Liver (tissue), 3 donors: ENCODE measurements around the gene DDX46.

Source experiments
- FOXA1 ChIP-seq: IDR thresholded peaks from 2 replicates; pipeline ENCODE4 v1.6.1; 2016; ENCODE audit warnings: antibody characterized with exemption
- GABPA ChIP-seq, 2 donors: IDR thresholded peaks in 1 of 2; conservative IDR thresholded peaks in 1 of 2; 2 replicates each; pipeline ENCODE4 v1.6.1; 2016; ENCODE audit warnings: antibody characterized with exemption in 2 of 2, mild to moderate bottlenecking in 1 of 2, moderate library complexity in 1 of 2
- HNF4A ChIP-seq, 2 donors: conservative IDR thresholded peaks; 2 replicates each; pipeline ENCODE4 v1.6.1; 2016; ENCODE audit warnings: antibody characterized with exemption in 2 of 2, mild to moderate bottlenecking in 2 of 2
- NR2F2 ChIP-seq: IDR thresholded peaks from 2 replicates; pipeline ENCODE4 v1.6.1; 2016; ENCODE audit warnings: antibody characterized with exemption
- RAD21 ChIP-seq, 2 donors: IDR thresholded peaks; 2 replicates each; pipeline ENCODE4 v1.6.1; 2016; ENCODE audit warnings: antibody characterized with exemption in 2 of 2, mild to moderate bottlenecking in 2 of 2
- TAF1 ChIP-seq: conservative IDR thresholded peaks from 2 replicates; pipeline ENCODE4 v1.6.1; 2016; ENCODE audit warnings: antibody characterized with exemption, mild to moderate bottlenecking
- YY1 ChIP-seq: IDR thresholded peaks from 2 replicates; pipeline ENCODE4 v1.6.1; 2016; ENCODE audit warnings: antibody characterized with exemption, mild to moderate bottlenecking
- TF ChIP-seq, protein P1 (sequence below): fragments of 150-350 bp; IDR thresholded peaks from 2 replicates; pipeline ENCODE4 v1.5.1; 2017; ENCODE audit warnings: improper control_type of control experiment, low read depth, low read length; ENCODE audit not compliant: missing input control
- TF ChIP-seq, protein P2 (sequence below): IDR thresholded peaks from 2 replicates; pipeline ENCODE4 v1.6.1; 2016; ENCODE audit warnings: antibody characterized with exemption
- TF ChIP-seq, protein P3 (sequence below): IDR thresholded peaks from 2 replicates; pipeline ENCODE4 v1.6.1; 2016; ENCODE audit warnings: antibody characterized with exemption, mild to moderate bottlenecking
- TF ChIP-seq, protein P4 (sequence below): IDR thresholded peaks from 2 replicates; pipeline ENCODE4 v1.6.1; 2016; ENCODE audit warnings: antibody characterized with exemption
- donor health status: healthy.
- donor health status: healthy.

DNA sequence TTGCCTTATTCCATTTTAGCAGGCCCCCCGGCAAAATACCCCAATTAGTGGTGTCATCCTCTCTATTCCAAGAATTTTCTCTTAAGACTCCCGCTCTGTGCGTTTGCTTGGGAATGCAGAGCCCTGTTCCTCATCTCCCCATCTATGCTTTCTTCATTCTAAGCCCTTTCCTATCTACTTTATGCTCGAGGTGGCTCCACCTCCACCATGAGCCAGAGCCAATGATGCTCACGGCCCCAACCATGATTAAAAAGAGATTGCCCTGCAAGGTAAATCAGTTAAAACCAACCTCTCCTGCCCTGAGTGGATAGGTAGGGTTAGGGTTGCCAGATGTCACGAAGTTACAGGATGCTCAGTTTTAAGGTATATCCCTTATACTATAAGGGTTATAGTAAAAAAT, 114.9 kb downstream of the DDX46 start:
- TF ChIP-seq, protein P1, sequence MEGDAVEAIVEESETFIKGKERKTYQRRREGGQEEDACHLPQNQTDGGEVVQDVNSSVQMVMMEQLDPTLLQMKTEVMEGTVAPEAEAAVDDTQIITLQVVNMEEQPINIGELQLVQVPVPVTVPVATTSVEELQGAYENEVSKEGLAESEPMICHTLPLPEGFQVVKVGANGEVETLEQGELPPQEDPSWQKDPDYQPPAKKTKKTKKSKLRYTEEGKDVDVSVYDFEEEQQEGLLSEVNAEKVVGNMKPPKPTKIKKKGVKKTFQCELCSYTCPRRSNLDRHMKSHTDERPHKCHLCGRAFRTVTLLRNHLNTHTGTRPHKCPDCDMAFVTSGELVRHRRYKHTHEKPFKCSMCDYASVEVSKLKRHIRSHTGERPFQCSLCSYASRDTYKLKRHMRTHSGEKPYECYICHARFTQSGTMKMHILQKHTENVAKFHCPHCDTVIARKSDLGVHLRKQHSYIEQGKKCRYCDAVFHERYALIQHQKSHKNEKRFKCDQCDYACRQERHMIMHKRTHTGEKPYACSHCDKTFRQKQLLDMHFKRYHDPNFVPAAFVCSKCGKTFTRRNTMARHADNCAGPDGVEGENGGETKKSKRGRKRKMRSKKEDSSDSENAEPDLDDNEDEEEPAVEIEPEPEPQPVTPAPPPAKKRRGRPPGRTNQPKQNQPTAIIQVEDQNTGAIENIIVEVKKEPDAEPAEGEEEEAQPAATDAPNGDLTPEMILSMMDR, result no peak
- TF ChIP-seq, protein P2, sequence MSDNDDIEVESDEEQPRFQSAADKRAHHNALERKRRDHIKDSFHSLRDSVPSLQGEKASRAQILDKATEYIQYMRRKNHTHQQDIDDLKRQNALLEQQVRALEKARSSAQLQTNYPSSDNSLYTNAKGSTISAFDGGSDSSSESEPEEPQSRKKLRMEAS, result no peak
- no peak for TF ChIP-seq YY1
- TF ChIP-seq, protein P3, sequence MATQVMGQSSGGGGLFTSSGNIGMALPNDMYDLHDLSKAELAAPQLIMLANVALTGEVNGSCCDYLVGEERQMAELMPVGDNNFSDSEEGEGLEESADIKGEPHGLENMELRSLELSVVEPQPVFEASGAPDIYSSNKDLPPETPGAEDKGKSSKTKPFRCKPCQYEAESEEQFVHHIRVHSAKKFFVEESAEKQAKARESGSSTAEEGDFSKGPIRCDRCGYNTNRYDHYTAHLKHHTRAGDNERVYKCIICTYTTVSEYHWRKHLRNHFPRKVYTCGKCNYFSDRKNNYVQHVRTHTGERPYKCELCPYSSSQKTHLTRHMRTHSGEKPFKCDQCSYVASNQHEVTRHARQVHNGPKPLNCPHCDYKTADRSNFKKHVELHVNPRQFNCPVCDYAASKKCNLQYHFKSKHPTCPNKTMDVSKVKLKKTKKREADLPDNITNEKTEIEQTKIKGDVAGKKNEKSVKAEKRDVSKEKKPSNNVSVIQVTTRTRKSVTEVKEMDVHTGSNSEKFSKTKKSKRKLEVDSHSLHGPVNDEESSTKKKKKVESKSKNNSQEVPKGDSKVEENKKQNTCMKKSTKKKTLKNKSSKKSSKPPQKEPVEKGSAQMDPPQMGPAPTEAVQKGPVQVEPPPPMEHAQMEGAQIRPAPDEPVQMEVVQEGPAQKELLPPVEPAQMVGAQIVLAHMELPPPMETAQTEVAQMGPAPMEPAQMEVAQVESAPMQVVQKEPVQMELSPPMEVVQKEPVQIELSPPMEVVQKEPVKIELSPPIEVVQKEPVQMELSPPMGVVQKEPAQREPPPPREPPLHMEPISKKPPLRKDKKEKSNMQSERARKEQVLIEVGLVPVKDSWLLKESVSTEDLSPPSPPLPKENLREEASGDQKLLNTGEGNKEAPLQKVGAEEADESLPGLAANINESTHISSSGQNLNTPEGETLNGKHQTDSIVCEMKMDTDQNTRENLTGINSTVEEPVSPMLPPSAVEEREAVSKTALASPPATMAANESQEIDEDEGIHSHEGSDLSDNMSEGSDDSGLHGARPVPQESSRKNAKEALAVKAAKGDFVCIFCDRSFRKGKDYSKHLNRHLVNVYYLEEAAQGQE, result no peak
- TF ChIP-seq HNF4A (conservative IDR thresholded peaks at IDR 0.05), result no peak
- TF ChIP-seq FOXA1, result no peak
- no peak for TF ChIP-seq TAF1
- no peak for TF ChIP-seq GABPA (IDR thresholded peaks at IDR 0.05 in 1 of 2, conservative IDR thresholded peaks at IDR 0.05 in 1 of 2)
- TF ChIP-seq NR2F2, result no peak
- TF ChIP-seq, protein P4, sequence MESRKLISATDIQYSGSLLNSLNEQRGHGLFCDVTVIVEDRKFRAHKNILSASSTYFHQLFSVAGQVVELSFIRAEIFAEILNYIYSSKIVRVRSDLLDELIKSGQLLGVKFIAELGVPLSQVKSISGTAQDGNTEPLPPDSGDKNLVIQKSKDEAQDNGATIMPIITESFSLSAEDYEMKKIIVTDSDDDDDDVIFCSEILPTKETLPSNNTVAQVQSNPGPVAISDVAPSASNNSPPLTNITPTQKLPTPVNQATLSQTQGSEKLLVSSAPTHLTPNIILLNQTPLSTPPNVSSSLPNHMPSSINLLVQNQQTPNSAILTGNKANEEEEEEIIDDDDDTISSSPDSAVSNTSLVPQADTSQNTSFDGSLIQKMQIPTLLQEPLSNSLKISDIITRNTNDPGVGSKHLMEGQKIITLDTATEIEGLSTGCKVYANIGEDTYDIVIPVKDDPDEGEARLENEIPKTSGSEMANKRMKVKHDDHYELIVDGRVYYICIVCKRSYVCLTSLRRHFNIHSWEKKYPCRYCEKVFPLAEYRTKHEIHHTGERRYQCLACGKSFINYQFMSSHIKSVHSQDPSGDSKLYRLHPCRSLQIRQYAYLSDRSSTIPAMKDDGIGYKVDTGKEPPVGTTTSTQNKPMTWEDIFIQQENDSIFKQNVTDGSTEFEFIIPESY, result no peak
- TF ChIP-seq RAD21 (IDR thresholded peaks at IDR 0.05), result no peak
